Fibroblast of villous mesenchyme (primary cell): ENCODE results near the gene TMEM63B. TPM values are rescaled to one million over a fixed set of nuclear protein-coding genes. Genes with fewer than 3 reads are reported as not detected.
"Not testable (repeated sequence)": the region's sequence is repeated elsewhere in the genome, so short reads cannot be mapped to it uniquely, and the experiment has no call there.

Experiments used
- DNase-seq: peaks from one replicate; pipeline ENCODE4 v3.0.0-alpha.2; 2010; ENCODE audit warnings: low read depth
- H3K4me3 ChIP-seq: 2 replicates; pipeline ENCODE4 v1.5.1; 2011; ENCODE audit warnings: low read depth, mild to moderate bottlenecking, low read length
- CTCF ChIP-seq: IDR thresholded peaks from 2 replicates; pipeline ENCODE4 v1.5.1; 2012; ENCODE audit warnings: low read depth, mild to moderate bottlenecking, low read length; ENCODE audit not compliant: insufficient read depth
- total RNA-seq: library from RNA; depleted of rRNA; stranded (reverse); fragments of >200 nt; gene quantifications from 2 replicates; pipeline ENCODE4 v1.2.3, GENCODE V29; 2012

Gene TMEM63B
- total RNA-seq, 1 donor: 32.4 TPM

DNA sequence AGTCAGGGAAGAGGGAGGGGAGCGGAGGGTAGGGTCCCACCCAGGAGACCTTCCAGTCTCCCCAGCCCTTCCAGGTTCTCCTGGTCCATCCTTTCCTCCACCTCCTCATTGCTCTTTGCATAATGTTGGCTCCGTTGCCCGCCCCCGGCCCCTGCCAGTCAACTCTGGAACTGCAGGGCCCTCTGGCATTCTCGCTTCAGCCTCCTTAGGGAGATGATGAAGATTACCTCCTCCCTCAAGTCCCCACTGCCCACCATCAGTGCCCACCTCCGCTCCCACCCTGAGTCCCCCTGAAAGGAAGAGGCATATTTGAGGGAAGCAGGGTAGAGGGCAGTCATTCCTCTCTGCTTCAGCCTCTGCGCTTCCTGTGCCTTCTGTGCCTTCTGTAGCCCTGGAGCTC is 8.5 kb downstream of the TMEM63B start:
- no peak for TF ChIP-seq CTCF
- DNase-seq: no peak
- no peak overlapping the region for H3K4me3 ChIP-seq

- DNase-seq: no peak
- no peak for TF ChIP-seq CTCF
- H3K4me3 ChIP-seq: no peak overlapping the region
Observed at GRCh38 chr6:44138717-44139350, 11.5 kb downstream of the TMEM63B start.

DNA sequence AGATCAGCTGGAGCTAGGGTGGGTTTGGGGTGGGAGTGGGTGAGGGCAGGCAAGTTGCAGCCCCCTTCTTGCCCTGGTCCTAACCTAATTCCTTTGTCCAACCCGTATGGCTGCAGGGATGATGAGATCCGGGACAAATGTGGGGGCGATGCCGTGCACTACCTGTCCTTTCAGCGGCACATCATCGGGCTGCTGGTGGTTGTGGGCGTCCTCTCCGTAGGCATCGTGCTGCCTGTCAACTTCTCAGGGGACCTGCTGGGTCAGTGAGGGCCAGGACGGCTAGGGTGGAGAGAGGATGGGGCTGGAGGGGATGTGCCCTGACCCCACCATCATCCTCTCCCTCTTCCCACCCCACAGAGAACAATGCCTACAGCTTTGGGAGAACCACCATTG is 12.0 kb downstream of the TMEM63B start:
- no peak for TF ChIP-seq CTCF

DNA sequence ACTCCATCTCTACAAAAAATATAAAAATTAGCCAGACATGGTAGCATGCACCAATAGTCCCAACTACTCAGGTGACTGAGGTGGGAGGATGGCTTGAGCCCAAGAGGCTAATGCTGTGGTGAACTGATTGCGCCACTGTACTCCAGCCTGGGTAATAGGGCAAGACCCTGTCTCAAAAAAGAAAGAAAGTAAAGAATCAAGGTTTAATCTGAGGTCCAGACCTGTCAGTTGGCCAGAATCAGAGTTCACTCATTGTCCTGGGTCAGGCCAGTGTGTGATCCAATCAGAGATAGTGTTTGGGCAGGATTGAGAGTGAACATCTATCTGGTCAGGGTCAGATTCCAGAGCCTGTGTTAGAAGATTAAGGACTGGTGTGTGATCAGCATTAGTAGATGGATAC is 15.5 kb downstream of the TMEM63B start:
- TF ChIP-seq CTCF: no peak
- H3K4me3 ChIP-seq: no peak overlapping the region
- DNase-seq: no peak

More for the DNA sequence above, 12.0 kb downstream of the TMEM63B start:
- DNase-seq: no peak
- no peak overlapping the region for H3K4me3 ChIP-seq

- no peak overlapping the region for H3K4me3 ChIP-seq
- no peak for DNase-seq
- TF ChIP-seq CTCF: no peak
Observed at GRCh38 chr6:44143731-44144130, 16.4 kb downstream of the TMEM63B start.

- not testable (repeated sequence) for DNase-seq, H3K4me3 ChIP-seq
Observed at GRCh38 chr6:44144536-44144935, 17.2 kb downstream of the TMEM63B start.

GRCh38 chr6:44145839-44146238 is 18.5 kb downstream of the TMEM63B start:
- no peak for DNase-seq
- TF ChIP-seq CTCF: no peak
- H3K4me3 ChIP-seq: no peak overlapping the region
